H1 (cell line): ENCODE results near the gene C2orf72. TPM values are rescaled to one million over a fixed set of nuclear protein-coding genes. Genes with fewer than 3 reads are reported as not detected.

Experiments used
- CEBPB ChIP-seq: IDR thresholded peaks from 2 replicates; pipeline ENCODE4 v1.6.1; 2012; ENCODE audit warnings: low read depth, low read length
- CHD7 ChIP-seq: fragments of 300-600 bp; sonication (generic); IDR thresholded peaks from 2 replicates; pipeline ENCODE4 v1.7.1; 2012; ENCODE audit warnings: low read length, moderate library complexity, mild to moderate bottlenecking, inconsistent platforms; ENCODE audit not compliant: insufficient replicate concordance
- EZH2 ChIP-seq: fragments of 200-600 bp; sonication (generic); IDR thresholded peaks from 2 replicates; pipeline ENCODE4 v1.7.1; 2012; ENCODE audit warnings: low read depth, mild to moderate bottlenecking, moderate library complexity, low read length, inconsistent platforms; ENCODE audit not compliant: severe bottlenecking
- POLR2AphosphoS5 ChIP-seq: IDR thresholded peaks from 2 replicates; pipeline ENCODE4 v1.6.1; 2011; ENCODE audit warnings: low read depth, low read length
- SIRT6 ChIP-seq: IDR thresholded peaks from one replicate; pipeline ENCODE4 v1.7.1; 2012; ENCODE audit warnings: low read length, inconsistent platforms
- SUZ12 ChIP-seq: fragments of 200-600 bp; sonication (generic); IDR thresholded peaks from 2 replicates; pipeline ENCODE4 v1.6.1; 2012; ENCODE audit warnings: mild to moderate bottlenecking, inconsistent platforms, low read length, moderate library complexity, mixed read lengths
- TCF12 ChIP-seq: IDR thresholded peaks from 2 replicates; pipeline ENCODE4 v1.6.1; 2011; ENCODE audit warnings: low read depth, mild to moderate bottlenecking, low read length
- polyA plus RNA-seq, 7 experiments: library from polyadenylated mRNA; depleted of rRNA in 3 of 7; stranded (reverse) in 5 of 7; unstranded in 2 of 7; fragments of >200 nt in 5 of 7; fragments of 200-250 nt in 2 of 7; gene quantifications; 1 replicate in 5 of 7; 2 replicates in 1 of 7; 4 replicates in 1 of 7; pipeline versions ENCODE4 v1.2.1 to v1.2.3, GENCODE V29; 2011 to 2013; ENCODE audit warnings: missing spikeins in 2 of 7, mixed read lengths in 2 of 7
- total RNA-seq: library from RNA; stranded (reverse); fragmentation: NEBNext Ultra II Directional; extraction: Animal tissue kit (Norgen Biotek cat#: 25700); gene quantifications from 2 replicates; pipeline ENCODE4 v1.2.1, GENCODE V29; 2021

C2orf72 gene
- total and polyA plus RNA-seq, 2 of the 8 experiments (the other 6 are each of a cell fraction or from before 2014, with no cell fraction given): 1.1 to 1.7 TPM

GRCh38 chr2:231016566-231017230, 20.6 kb upstream of the C2orf72 start (continued):
- no peak for TF ChIP-seq CHD7
- TF ChIP-seq SIRT6: no peak
- TF ChIP-seq TCF12: no peak
- no peak for TF ChIP-seq POLR2AphosphoS5
- TF ChIP-seq EZH2: no peak
- no peak for TF ChIP-seq CEBPB
- TF ChIP-seq SUZ12: no peak
